ENCODE results near the gene MRO. TPM values are rescaled to one million over a fixed set of nuclear protein-coding genes. Genes with fewer than 3 reads are reported as not detected.

Gene MRO
- total RNA-seq, 8 experiments from 2014 or later: 0.09 to 1.00 (median 0.28) TPM

- no peak overlapping the region for H3K27ac ChIP-seq
- H3K4me3 ChIP-seq: no peak overlapping the region
- 74 to 100% (median 86%) methylated on average over 1 to 5 of the region's 5 CpGs; no CpG with 5 or more reads in 2 of the 10 experiments for WGBS, 10 experiments
- in situ Hi-C loops (cut with MboI; ENCODE audit: low pct_unique_long_range_greater_than_20kb in 2 of 9, low sequenced_read_pairs in 9 of 9, unreplicated experiment in 9 of 9): loop anchor here in 1 of 9 experiments (25.0 kb wide), 1 partner anchor 232 kb away; the partner anchor contains the start of gene SMAD4
- ATAC-seq (replicated peaks in 6 of 8): peak in 1 of 8 experiments; percentile 36
- no peaks in the 10 kb centered on the region for H3K4me1 ChIP-seq (replicated peaks in 1 of 2)
Measured at GRCh38 chr18:50805732-50806131, 14.1 kb downstream of the MRO start.

GRCh38 chr18:50803592-50803991 is 16.2 kb downstream of the MRO start:
- peak in 3 of 8 experiments; percentile 43 to 86 (median 78) for ATAC-seq (replicated peaks in 6 of 8)
- Histone ChIP-seq H3K4me1 (replicated peaks in 1 of 2) (no peaks in the 10 kb centered on the region), H3K4me3 (no peak overlapping the region), H3K27ac (no peak overlapping the region)
- 26 to 100% (median 77%) methylated on average over 1 to 8 of the region's 11 CpGs; no CpG with 5 or more reads in 2 of the 10 experiments for WGBS, 10 experiments
- in situ Hi-C loops (cut with MboI; ENCODE audit: low pct_unique_long_range_greater_than_20kb in 2 of 9, low sequenced_read_pairs in 9 of 9, unreplicated experiment in 9 of 9): loop anchor here in 1 of 9 experiments (25.0 kb wide), 1 partner anchor 234 kb away; the partner anchor contains the start of gene SMAD4

GRCh38 chr18:50802141-50802540 is 17.7 kb downstream of the MRO start:
- no peak for ATAC-seq (replicated peaks in 6 of 8)
- Histone ChIP-seq H3K27ac (no peak overlapping the region), H3K4me1 (replicated peaks in 1 of 2) (no peaks in the 10 kb centered on the region), H3K4me3 (no peak overlapping the region)
- WGBS, 10 experiments: 33 to 100% (median 69%) methylated on average over 1 to 3 of the region's 3 CpGs
- in situ Hi-C loops (cut with MboI; ENCODE audit: low pct_unique_long_range_greater_than_20kb in 2 of 9, low sequenced_read_pairs in 9 of 9, unreplicated experiment in 9 of 9): loop anchor here in 1 of 9 experiments (25.0 kb wide), 1 partner anchor 235 kb away; the partner anchor contains the start of gene SMAD4

- Histone ChIP-seq H3K27ac (no peak overlapping the region), H3K4me3 (no peak overlapping the region), H3K4me1 (replicated peaks in 1 of 2) (peaks cover 0 to 3% of the 10 kb centered on the region in 2 donors)
- WGBS, 10 experiments: 0 to 80% (median 34%) methylated on average over 1 to 4 of the region's 7 CpGs; no CpG with 5 or more reads in 2 of the 10 experiments
- peak in 5 of 8 experiments; percentile 92 to 97 (median 95) for ATAC-seq (replicated peaks in 6 of 8)
- in situ Hi-C loops (cut with MboI; ENCODE audit: low pct_unique_long_range_greater_than_20kb in 2 of 9, low sequenced_read_pairs in 9 of 9, unreplicated experiment in 9 of 9): loop anchor here in 4 of 9 experiments (25.0 kb wide), 1 partner anchor 285 kb away; no protein-coding TSS in a partner anchor
Measured at GRCh38 chr18:50797142-50797541, 22.7 kb downstream of the MRO start.

- in situ Hi-C loops (cut with MboI; ENCODE audit: low pct_unique_long_range_greater_than_20kb in 2 of 9, low sequenced_read_pairs in 9 of 9, unreplicated experiment in 9 of 9): loop anchor here in 4 of 9 experiments (25.0 kb wide), 1 partner anchor 284 kb away; no protein-coding TSS in a partner anchor
- Histone ChIP-seq H3K27ac (no peak overlapping the region), H3K4me3 (no peak overlapping the region), H3K4me1 (replicated peaks in 1 of 2) (peaks cover 0 to 3% of the 10 kb centered on the region in 2 donors)
- 0 to 100% (median 86%) methylated on average over 1 to 2 of the region's 2 CpGs; no CpG with 5 or more reads in 1 of the 10 experiments for WGBS, 10 experiments
- no peak for ATAC-seq (replicated peaks in 6 of 8)
Measured at GRCh38 chr18:50796495-50796894, 23.3 kb downstream of the MRO start.

GRCh38 chr18:50793641-50794565 is 25.9 kb downstream of the MRO start:
- WGBS, 10 experiments: 32 to 91% (median 78%) methylated on average over 3 to 10 of the region's 10 CpGs
- in situ Hi-C loops (cut with MboI; ENCODE audit: low pct_unique_long_range_greater_than_20kb in 2 of 9, low sequenced_read_pairs in 9 of 9, unreplicated experiment in 9 of 9): loop anchor here in 4 of 9 experiments (25.0 kb wide), 1 partner anchor 282 kb away; no protein-coding TSS in a partner anchor
- Histone ChIP-seq H3K4me1 (replicated peaks in 1 of 2) (peaks cover 0 to 6% of the 10 kb centered on the region in 2 donors), H3K27ac (no peak overlapping the region), H3K4me3 (no peak overlapping the region)
- no peak for ATAC-seq (replicated peaks in 6 of 8)

GRCh38 chr18:50792885-50793284 is 26.9 kb downstream of the MRO start:
- WGBS, 10 experiments: 27 to 100% (median 88%) methylated on average over 2 to 5 of the region's 5 CpGs; no CpG with 5 or more reads in 2 of the 10 experiments
- Histone ChIP-seq H3K4me1 (replicated peaks in 1 of 2) (peaks cover 0 to 6% of the 10 kb centered on the region in 2 donors), H3K27ac (no peak overlapping the region), H3K4me3 (no peak overlapping the region)
- ATAC-seq (replicated peaks in 6 of 8): no peak
- in situ Hi-C loops (cut with MboI; ENCODE audit: low pct_unique_long_range_greater_than_20kb in 2 of 9, low sequenced_read_pairs in 9 of 9, unreplicated experiment in 9 of 9): loop anchor here in 4 of 9 experiments (25.0 kb wide), 1 partner anchor 281 kb away; no protein-coding TSS in a partner anchor

GRCh38 chr18:50791599-50792438 is 28.0 kb downstream of the MRO start:
- H3K4me3 ChIP-seq: no peak overlapping the region
- in situ Hi-C loops (cut with MboI; ENCODE audit: low pct_unique_long_range_greater_than_20kb in 2 of 9, low sequenced_read_pairs in 9 of 9, unreplicated experiment in 9 of 9): loop anchor here in 4 of 9 experiments (25.0 kb wide), 1 partner anchor 280 kb away; no protein-coding TSS in a partner anchor
- WGBS, 10 experiments: 34 to 100% (median 85%) methylated on average over 2 to 4 of the region's 4 CpGs
- H3K27ac ChIP-seq: no peak overlapping the region
- ATAC-seq (replicated peaks in 6 of 8): no peak
- peaks cover 0 to 4% of the 10 kb centered on the region in 2 donors for H3K4me1 ChIP-seq (replicated peaks in 1 of 2)

- peak in 4 of 8 experiments; percentile 21 to 79 (median 68) for ATAC-seq (replicated peaks in 6 of 8)
- in situ Hi-C loops (cut with MboI; ENCODE audit: low pct_unique_long_range_greater_than_20kb in 2 of 9, low sequenced_read_pairs in 9 of 9, unreplicated experiment in 9 of 9): loop anchor here in 4 of 9 experiments (25.0 kb wide), 1 partner anchor 279 kb away; no protein-coding TSS in a partner anchor
- no peak overlapping the region for H3K27ac ChIP-seq
Measured at GRCh38 chr18:50790948-50791347, 28.9 kb downstream of the MRO start.

GRCh38 chr18:50790241-50790640 is 29.6 kb downstream of the MRO start:
- no peak for ATAC-seq (replicated peaks in 6 of 8)
- WGBS, 10 experiments: 38 to 100% (median 78%) methylated on average over 1 to 4 of the region's 4 CpGs; no CpG with 5 or more reads in 4 of the 10 experiments
- Histone ChIP-seq H3K4me3 (no peak overlapping the region), H3K27ac (no peak overlapping the region), H3K4me1 (replicated peaks in 1 of 2) (peaks cover 0 to 4% of the 10 kb centered on the region in 2 donors)
- in situ Hi-C loops (cut with MboI; ENCODE audit: low pct_unique_long_range_greater_than_20kb in 2 of 9, low sequenced_read_pairs in 9 of 9, unreplicated experiment in 9 of 9): loop anchor here in 4 of 9 experiments (25.0 kb wide), 1 partner anchor 278 kb away; no protein-coding TSS in a partner anchor

More at GRCh38 chr18:50790948-50791347, 28.9 kb downstream of the MRO start:
- no peak overlapping the region for H3K4me3 ChIP-seq
- 0 to 100% (median 48%) methylated on average over 1 to 3 of the region's 3 CpGs; no CpG with 5 or more reads in 3 of the 10 experiments for WGBS, 10 experiments
- peaks cover 0 to 4% of the 10 kb centered on the region in 2 donors for H3K4me1 ChIP-seq (replicated peaks in 1 of 2)

GRCh38 chr18:50788284-50788683 is 31.5 kb downstream of the MRO start:
- Histone ChIP-seq H3K4me3 (no peak overlapping the region), H3K4me1 (replicated peaks in 1 of 2) (peaks cover 0 to 4% of the 10 kb centered on the region in 2 donors), H3K27ac (no peak overlapping the region)
- WGBS, 10 experiments: 8 to 100% (median 74%) methylated on average over 1 to 5 of the region's 6 CpGs; no CpG with 5 or more reads in 2 of the 10 experiments
- no peak for ATAC-seq (replicated peaks in 6 of 8)
- in situ Hi-C loops (cut with MboI; ENCODE audit: low pct_unique_long_range_greater_than_20kb in 2 of 9, low sequenced_read_pairs in 9 of 9, unreplicated experiment in 9 of 9): loop anchor here in 4 of 9 experiments (10.0 to 25.0 kb wide), 2 partner anchors 123 to 276 kb away; no protein-coding TSS in a partner anchor

- H3K4me3 ChIP-seq: no peak overlapping the region
- peaks cover 0 to 4% of the 10 kb centered on the region in 2 donors for H3K4me1 ChIP-seq (replicated peaks in 1 of 2)
- no peak overlapping the region for H3K27ac ChIP-seq
- ATAC-seq (replicated peaks in 6 of 8): peak in 3 of 8 experiments; percentile 7 to 72 (median 33)
- in situ Hi-C loops (cut with MboI; ENCODE audit: low pct_unique_long_range_greater_than_20kb in 2 of 9, low sequenced_read_pairs in 9 of 9, unreplicated experiment in 9 of 9): loop anchor here in 4 of 9 experiments (10.0 to 25.0 kb wide), 2 partner anchors 122 to 275 kb away; no protein-coding TSS in a partner anchor
- 40 to 100% (median 80%) methylated on average over 1 to 2 of the region's 3 CpGs; no CpG with 5 or more reads in 7 of the 10 experiments for WGBS, 10 experiments
Measured at GRCh38 chr18:50786864-50787263, 33.0 kb downstream of the MRO start.

Measured in motor neuron (in vitro differentiated cells).